Superior temporal gyrus (tissue), 1 donor: ENCODE data around the gene IQSEC3.
"Not testable (repeated sequence)": the region's sequence is repeated elsewhere in the genome, so short reads cannot be mapped to it uniquely, and the experiment has no call there.

Experiments
- DNase-seq: peaks from one replicate; pipeline ENCODE4 v3.0.0-alpha.2; 2016; ENCODE audit errors: extremely low spot score

The IQSEC3 gene

GRCh38 chr12:66428-66781, at the start of gene IQSEC3:
Gene IQSEC3 (plus strand): TSS chr12:66767. CDS start chr12:66883, 116 bp downstream.
- DNase-seq = not testable (repeated sequence)

GRCh38 chr12:17370-18340, 48.9 kb upstream of the IQSEC3 start:
- DNase-seq = not testable (repeated sequence)

- not testable (repeated sequence) for DNase-seq
These were observed 47.6 kb upstream of the IQSEC3 start for GRCh38 chr12:18821-19567.

GRCh38 chr12:19906-20305, 46.7 kb upstream of the IQSEC3 start:
- DNase-seq = not testable (repeated sequence)

- DNase-seq = peak; percentile 23
These were observed 45.8 kb upstream of the IQSEC3 start for GRCh38 chr12:20757-21156.

GRCh38 chr12:21301-22189, 45.0 kb upstream of the IQSEC3 start:
- DNase-seq = no peak

- DNase-seq = no peak
These were observed 44.4 kb upstream of the IQSEC3 start for GRCh38 chr12:22190-22529.

GRCh38 chr12:22530-23201, 43.9 kb upstream of the IQSEC3 start:
- no peak for DNase-seq

GRCh38 chr12:27904-28303, 38.7 kb upstream of the IQSEC3 start:
- DNase-seq = not testable (repeated sequence)

GRCh38 chr12:38775-39174, 27.8 kb upstream of the IQSEC3 start:
- not testable (repeated sequence) for DNase-seq

GRCh38 chr12:39555-40265, 26.9 kb upstream of the IQSEC3 start:
- not testable (repeated sequence) for DNase-seq

- not testable (repeated sequence) for DNase-seq
These were observed 22.2 kb upstream of the IQSEC3 start for GRCh38 chr12:44352-44751.

GRCh38 chr12:45235-45990, 21.2 kb upstream of the IQSEC3 start:
- not testable (repeated sequence) for DNase-seq

- DNase-seq = not testable (repeated sequence)
These were observed 20.6 kb upstream of the IQSEC3 start for GRCh38 chr12:45991-46358.

GRCh38 chr12:46542-46941, 20.0 kb upstream of the IQSEC3 start:
- DNase-seq = not testable (repeated sequence)

GRCh38 chr12:47699-48226, 18.8 kb upstream of the IQSEC3 start:
- not testable (repeated sequence) for DNase-seq

- not testable (repeated sequence) for DNase-seq
These were observed 17.4 kb upstream of the IQSEC3 start for GRCh38 chr12:49149-49548.

GRCh38 chr12:51087-51486, 15.5 kb upstream of the IQSEC3 start:
- not testable (repeated sequence) for DNase-seq

- not testable (repeated sequence) for DNase-seq
These were observed 14.6 kb upstream of the IQSEC3 start for GRCh38 chr12:51962-52361.
